Measurements from ENCODE around the gene SELENOW. TPM values are rescaled to one million over a fixed set of nuclear protein-coding genes. Genes with fewer than 3 reads are reported as not detected.

Gene SELENOW
- polyA plus RNA-seq, 1 experiment: 177 TPM

DNA sequence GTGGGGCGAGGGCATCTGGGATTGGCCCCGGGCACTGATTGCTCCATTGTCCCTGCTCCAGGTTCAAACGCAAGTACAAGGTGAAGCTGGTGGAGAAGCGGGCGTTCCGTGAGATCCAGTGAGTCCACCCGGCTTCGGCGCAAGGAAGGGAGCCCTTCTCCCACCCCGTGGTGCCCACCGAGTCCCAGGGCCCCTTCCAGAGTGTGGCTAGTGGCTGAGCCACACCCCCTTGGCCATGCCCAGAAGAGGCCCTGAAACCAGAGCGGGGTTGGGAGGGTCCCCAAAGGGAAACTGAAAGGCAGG, 21.9 kb upstream of the SELENOW start:
- TF ChIP-seq, protein P1, sequence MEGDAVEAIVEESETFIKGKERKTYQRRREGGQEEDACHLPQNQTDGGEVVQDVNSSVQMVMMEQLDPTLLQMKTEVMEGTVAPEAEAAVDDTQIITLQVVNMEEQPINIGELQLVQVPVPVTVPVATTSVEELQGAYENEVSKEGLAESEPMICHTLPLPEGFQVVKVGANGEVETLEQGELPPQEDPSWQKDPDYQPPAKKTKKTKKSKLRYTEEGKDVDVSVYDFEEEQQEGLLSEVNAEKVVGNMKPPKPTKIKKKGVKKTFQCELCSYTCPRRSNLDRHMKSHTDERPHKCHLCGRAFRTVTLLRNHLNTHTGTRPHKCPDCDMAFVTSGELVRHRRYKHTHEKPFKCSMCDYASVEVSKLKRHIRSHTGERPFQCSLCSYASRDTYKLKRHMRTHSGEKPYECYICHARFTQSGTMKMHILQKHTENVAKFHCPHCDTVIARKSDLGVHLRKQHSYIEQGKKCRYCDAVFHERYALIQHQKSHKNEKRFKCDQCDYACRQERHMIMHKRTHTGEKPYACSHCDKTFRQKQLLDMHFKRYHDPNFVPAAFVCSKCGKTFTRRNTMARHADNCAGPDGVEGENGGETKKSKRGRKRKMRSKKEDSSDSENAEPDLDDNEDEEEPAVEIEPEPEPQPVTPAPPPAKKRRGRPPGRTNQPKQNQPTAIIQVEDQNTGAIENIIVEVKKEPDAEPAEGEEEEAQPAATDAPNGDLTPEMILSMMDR (IDR thresholded peaks at IDR 0.05; ENCODE audit: low read depth, low read length): no peak
- no peak for DNase-seq (ENCODE audit: low read depth, low spot score)
- Histone ChIP-seq H3K9me3 (ENCODE audit: control insufficient read depth, insufficient read depth, low read length) (no peaks in the 10 kb centered on the region; the same call in 1 of the 2 replicates), H3K4me3 (ENCODE audit: low read depth, low read length) (no peak overlapping the region), H3K27ac (ENCODE audit: low read depth, low read length) (no peak overlapping the region), H3K27me3 (ENCODE audit: control insufficient read depth, insufficient read depth, low read length) (no peaks in the 10 kb centered on the region)
- POLR2A ChIA-PET: interaction anchor here (1.4 kb wide), 1 partner anchor 10 kb away, joined by 4 read pairs; no protein-coding TSS in a partner anchor
- CTCF ChIA-PET: interaction anchor here (1.1 to 1.7 kb wide), 3 partner anchors 9 to 44 kb away, joined by 3 to 7 read pairs (median 3); partner anchors contain the start of gene EHD2

GRCh38 chr19:47756953-47757608, 21.4 kb upstream of the SELENOW start:
- ChIA-PET POLR2A (interaction anchor here (0.6 to 1.4 kb wide), 2 partner anchors 11 to 43 kb away, joined by 4 read pairs; no protein-coding TSS in a partner anchor), CTCF (interaction anchor here (1.1 to 1.7 kb wide), 3 partner anchors 8 to 44 kb away, joined by 3 to 7 read pairs (median 3); partner anchors contain the start of gene EHD2)
- no peak overlapping the region for H3K4me3 ChIP-seq (ENCODE audit: low read depth, low read length)
- no peaks in the 10 kb centered on the region; the same call in 1 of the 2 replicates for H3K9me3 ChIP-seq (ENCODE audit: control insufficient read depth, insufficient read depth, low read length)
- no peak for DNase-seq (ENCODE audit: low read depth, low spot score)
- H3K27me3 ChIP-seq (ENCODE audit: control insufficient read depth, insufficient read depth, low read length): no peaks in the 10 kb centered on the region
- TF ChIP-seq, protein P1 (IDR thresholded peaks at IDR 0.05; ENCODE audit: low read depth, low read length): no peak
- no peak overlapping the region for H3K27ac ChIP-seq (ENCODE audit: low read depth, low read length)

- CTCF ChIA-PET: no interaction called here
- DNase-seq (ENCODE audit: low read depth, low spot score): no peak
Measured at GRCh38 chr19:47757617-47758442, 20.7 kb upstream of the SELENOW start.

GRCh38 chr19:47758443-47758804, 20.1 kb upstream of the SELENOW start:
- TF ChIP-seq, protein P1 (IDR thresholded peaks at IDR 0.05; ENCODE audit: low read depth, low read length): no peak
- Histone ChIP-seq H3K9me3 (ENCODE audit: control insufficient read depth, insufficient read depth, low read length) (no peaks in the 10 kb centered on the region; the same call in 1 of the 2 replicates), H3K27ac (ENCODE audit: low read depth, low read length) (no peak overlapping the region), H3K27me3 (ENCODE audit: control insufficient read depth, insufficient read depth, low read length) (no peaks in the 10 kb centered on the region), H3K4me3 (ENCODE audit: low read depth, low read length) (no peak overlapping the region)
- no peak for DNase-seq (ENCODE audit: low read depth, low spot score)
- ChIA-PET POLR2A (no interaction called here), CTCF (no interaction called here)

More at GRCh38 chr19:47757617-47758442, 20.7 kb upstream of the SELENOW start:
- no peaks in the 10 kb centered on the region for H3K27me3 ChIP-seq (ENCODE audit: control insufficient read depth, insufficient read depth, low read length)
- TF ChIP-seq, protein P1 (IDR thresholded peaks at IDR 0.05; ENCODE audit: low read depth, low read length): no peak
- no peak overlapping the region for H3K27ac ChIP-seq (ENCODE audit: low read depth, low read length)
- no peaks in the 10 kb centered on the region; the same call in 1 of the 2 replicates for H3K9me3 ChIP-seq (ENCODE audit: control insufficient read depth, insufficient read depth, low read length)
- no peak overlapping the region for H3K4me3 ChIP-seq (ENCODE audit: low read depth, low read length)
- POLR2A ChIA-PET: interaction anchor here (0.6 kb wide), 1 partner anchor 44 kb away, joined by 4 read pairs; no protein-coding TSS in a partner anchor

- TF ChIP-seq, protein P1 (IDR thresholded peaks at IDR 0.05; ENCODE audit: low read depth, low read length): no peak
- CTCF ChIA-PET: no interaction called here
- no peak for DNase-seq (ENCODE audit: low read depth, low spot score)
- Histone ChIP-seq H3K4me3 (ENCODE audit: low read depth, low read length) (no peak overlapping the region), H3K27me3 (ENCODE audit: control insufficient read depth, insufficient read depth, low read length) (no peaks in the 10 kb centered on the region), H3K27ac (ENCODE audit: low read depth, low read length) (no peak overlapping the region), H3K9me3 (ENCODE audit: control insufficient read depth, insufficient read depth, low read length) (no peaks in the 10 kb centered on the region; the same call in 1 of the 2 replicates)
- POLR2A ChIA-PET: no interaction called here
Measured at GRCh38 chr19:47760632-47760999, 17.9 kb upstream of the SELENOW start.
